ENCODE results near the gene PPIP5K2. TPM values are rescaled to one million over a fixed set of nuclear protein-coding genes. Genes with fewer than 3 reads are reported as not detected.
A peak's percentile ranks its signal among the peaks of the same experiment; 100 is the strongest.

Gene PPIP5K2
- total RNA-seq, 1 donor from 2014 or later: 135 TPM

GRCh38 chr5:103247118-103247517 lies 127.0 kb downstream of the PPIP5K2 start:
- no peak for DNase-seq

GRCh38 chr5:103249068-103249467 lies 129.0 kb downstream of the PPIP5K2 start:
- no peak for DNase-seq

- no peak for DNase-seq
Measured at GRCh38 chr5:103254921-103255320, 134.8 kb downstream of the PPIP5K2 start.

- DNase-seq: no peak
Measured at GRCh38 chr5:103255691-103256090, 135.6 kb downstream of the PPIP5K2 start.

GRCh38 chr5:103256178-103256577 lies 136.1 kb downstream of the PPIP5K2 start:
- no peak for DNase-seq

GRCh38 chr5:103258368-103258956 lies 138.4 kb downstream of the PPIP5K2 start, which contains the start of gene MACIR:
TSS of gene MACIR (plus strand) at chr5:103258763. CDS start at chr5:103275920, 17,157 bp downstream.
- peak; percentile 97 for DNase-seq

- DNase-seq: peak; percentile 77
Measured at GRCh38 chr5:103258957-103259704, 139.0 kb downstream of the PPIP5K2 start.

GRCh38 chr5:103259705-103260355 lies 139.7 kb downstream of the PPIP5K2 start:
- peak; percentile 75 for DNase-seq

GRCh38 chr5:103260951-103261350 lies 140.8 kb downstream of the PPIP5K2 start:
- DNase-seq: no peak

Other genes starting within 250 kb of the PPIP5K2 start
- 19.3 TPM for gene GIN1, start 163 bp upstream of the PPIP5K2 start, total RNA-seq
- gene MACIR, start 138.5 kb downstream of the PPIP5K2 start, total RNA-seq: 51.8 TPM